AG09319 (cell line): ENCODE measurements around the gene HSF5.
"Not testable (repeated sequence)": the region's sequence is repeated elsewhere in the genome, so short reads cannot be mapped to it uniquely, and the experiment has no call there.

ENCODE experiments used
- DNase-seq: peaks from one replicate; pipeline ENCODE4 v3.0.0-alpha.2; 2010; ENCODE audit warnings: low read depth; ENCODE audit errors: extremely low read depth
- TF ChIP-seq, protein P1 (sequence below): IDR thresholded peaks from 2 replicates; pipeline ENCODE4 v1.5.1; 2011; ENCODE audit warnings: low read depth, mild to moderate bottlenecking, inconsistent platforms, low read length, moderate library complexity

HSF5 gene

DNA sequence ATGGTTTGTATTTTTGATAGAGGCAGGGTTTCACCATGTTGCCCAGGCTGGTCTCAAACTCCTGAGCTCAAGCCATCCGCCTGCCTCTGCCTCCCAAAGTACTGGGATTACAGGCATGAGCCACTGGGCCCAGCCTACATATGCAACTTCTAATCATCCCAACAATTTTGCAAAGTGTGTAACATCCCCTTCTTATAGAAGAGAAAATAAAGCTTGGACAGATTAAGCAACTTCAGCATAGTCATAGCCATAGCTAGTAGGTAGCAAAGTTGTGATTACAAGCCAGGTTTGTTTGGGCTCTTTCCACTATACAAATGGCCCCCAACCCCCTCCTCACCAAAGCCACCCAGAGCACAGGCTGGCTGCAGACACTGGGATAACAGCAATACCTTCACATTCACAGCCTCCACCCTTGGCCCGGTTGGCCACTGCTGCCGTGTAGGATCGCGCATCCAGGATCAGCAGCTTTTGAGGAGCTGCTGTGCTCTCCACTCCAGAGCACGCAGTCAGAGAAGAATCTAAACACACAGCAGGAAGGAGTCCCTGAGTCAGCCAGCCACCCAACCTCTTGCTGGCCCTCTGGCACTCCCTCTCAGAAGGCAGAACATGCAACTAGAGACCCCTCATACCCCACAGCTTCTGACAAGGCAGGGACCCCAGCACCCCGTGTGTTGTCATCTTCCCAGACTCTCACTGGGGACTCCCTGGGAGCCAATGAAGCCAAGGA is 18.3 kb upstream of the HSF5 start:
- TF ChIP-seq, protein P1, sequence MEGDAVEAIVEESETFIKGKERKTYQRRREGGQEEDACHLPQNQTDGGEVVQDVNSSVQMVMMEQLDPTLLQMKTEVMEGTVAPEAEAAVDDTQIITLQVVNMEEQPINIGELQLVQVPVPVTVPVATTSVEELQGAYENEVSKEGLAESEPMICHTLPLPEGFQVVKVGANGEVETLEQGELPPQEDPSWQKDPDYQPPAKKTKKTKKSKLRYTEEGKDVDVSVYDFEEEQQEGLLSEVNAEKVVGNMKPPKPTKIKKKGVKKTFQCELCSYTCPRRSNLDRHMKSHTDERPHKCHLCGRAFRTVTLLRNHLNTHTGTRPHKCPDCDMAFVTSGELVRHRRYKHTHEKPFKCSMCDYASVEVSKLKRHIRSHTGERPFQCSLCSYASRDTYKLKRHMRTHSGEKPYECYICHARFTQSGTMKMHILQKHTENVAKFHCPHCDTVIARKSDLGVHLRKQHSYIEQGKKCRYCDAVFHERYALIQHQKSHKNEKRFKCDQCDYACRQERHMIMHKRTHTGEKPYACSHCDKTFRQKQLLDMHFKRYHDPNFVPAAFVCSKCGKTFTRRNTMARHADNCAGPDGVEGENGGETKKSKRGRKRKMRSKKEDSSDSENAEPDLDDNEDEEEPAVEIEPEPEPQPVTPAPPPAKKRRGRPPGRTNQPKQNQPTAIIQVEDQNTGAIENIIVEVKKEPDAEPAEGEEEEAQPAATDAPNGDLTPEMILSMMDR = no peak
- DNase-seq = no peak

DNA sequence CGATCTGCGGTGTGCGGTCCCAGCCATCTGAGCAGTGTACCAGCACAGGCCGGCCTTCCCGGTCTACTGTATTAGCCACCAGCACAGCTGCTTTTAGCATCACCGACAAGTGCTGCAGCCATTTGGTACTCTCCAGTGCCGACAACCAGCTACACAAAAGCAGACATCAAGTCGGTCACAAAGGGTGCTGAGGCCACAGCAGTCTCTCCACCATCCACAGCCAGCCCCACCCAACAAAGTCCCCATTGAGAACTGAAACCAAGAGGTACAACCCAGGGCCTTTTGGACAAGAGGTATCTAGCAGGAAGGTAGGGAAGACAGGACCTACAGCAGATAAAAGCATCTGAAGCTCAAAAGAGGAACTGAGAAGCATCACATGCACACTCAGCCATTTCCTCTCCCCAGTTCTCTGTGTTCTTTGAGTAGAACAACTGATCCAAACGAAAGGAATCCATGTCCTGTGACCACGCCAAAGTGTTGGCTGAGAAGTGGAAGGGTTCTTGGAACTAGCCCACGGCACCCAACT is 16.7 kb upstream of the HSF5 start:
- TF ChIP-seq, protein P1 = no peak
- DNase-seq = no peak

DNA sequence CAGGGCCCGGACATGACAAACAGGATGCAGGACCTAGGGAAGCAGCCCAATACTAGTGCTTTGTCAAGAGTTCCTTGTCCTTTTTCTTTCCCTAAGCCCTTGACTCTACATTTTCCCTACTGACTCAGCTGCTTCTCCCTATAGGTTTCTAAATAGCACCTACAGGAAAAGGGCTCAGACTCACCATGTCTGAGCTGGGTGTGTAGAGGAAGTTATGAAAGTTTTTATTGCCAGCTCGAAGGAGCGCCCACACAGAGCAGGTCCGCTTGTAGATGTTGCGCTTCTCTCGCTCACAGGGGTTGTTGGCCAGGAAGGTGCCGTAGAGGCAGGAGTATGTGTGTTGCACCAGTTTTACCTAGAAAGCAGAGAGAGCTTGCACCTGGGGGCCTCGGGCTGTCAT is 15.7 kb upstream of the HSF5 start:
- DNase-seq = no peak
- TF ChIP-seq, protein P1 = no peak

DNA sequence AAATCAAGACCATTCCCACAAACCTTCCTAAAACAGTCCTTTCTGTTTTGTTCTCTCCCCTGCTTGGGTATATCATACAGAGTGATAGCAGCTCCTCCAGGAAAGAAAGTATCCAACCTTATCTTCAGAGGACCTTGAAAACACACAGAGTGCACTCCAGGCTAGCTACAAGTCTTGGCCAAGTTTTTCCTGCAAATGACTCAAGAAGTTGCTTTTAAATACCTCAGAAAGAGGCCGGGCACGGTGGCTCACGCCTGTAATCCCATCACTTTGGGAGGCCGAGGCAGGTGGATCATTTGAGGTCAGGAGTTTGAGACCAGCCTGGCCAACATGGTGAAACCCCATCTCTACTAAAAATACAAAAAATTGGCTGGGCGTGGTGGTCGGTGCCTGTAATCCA is 14.9 kb upstream of the HSF5 start:
- DNase-seq = not testable (repeated sequence)

DNA sequence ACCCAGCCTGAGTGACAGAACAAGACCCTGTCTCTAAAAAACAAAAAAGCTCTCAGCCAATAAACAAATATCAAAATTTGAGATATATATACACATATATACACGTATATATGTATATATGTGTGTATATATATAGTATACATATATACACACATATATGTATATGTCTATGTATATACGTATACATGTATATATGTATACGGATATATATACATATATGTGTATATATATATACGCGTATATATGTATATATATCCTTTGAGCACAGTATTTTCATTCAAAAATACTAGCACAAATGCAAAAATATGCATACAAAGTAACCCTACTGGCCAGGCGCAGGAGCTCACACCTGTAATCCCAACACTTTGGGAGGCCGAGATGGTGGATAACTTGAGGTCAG is 13.2 kb upstream of the HSF5 start:
- no peak for DNase-seq

DNA sequence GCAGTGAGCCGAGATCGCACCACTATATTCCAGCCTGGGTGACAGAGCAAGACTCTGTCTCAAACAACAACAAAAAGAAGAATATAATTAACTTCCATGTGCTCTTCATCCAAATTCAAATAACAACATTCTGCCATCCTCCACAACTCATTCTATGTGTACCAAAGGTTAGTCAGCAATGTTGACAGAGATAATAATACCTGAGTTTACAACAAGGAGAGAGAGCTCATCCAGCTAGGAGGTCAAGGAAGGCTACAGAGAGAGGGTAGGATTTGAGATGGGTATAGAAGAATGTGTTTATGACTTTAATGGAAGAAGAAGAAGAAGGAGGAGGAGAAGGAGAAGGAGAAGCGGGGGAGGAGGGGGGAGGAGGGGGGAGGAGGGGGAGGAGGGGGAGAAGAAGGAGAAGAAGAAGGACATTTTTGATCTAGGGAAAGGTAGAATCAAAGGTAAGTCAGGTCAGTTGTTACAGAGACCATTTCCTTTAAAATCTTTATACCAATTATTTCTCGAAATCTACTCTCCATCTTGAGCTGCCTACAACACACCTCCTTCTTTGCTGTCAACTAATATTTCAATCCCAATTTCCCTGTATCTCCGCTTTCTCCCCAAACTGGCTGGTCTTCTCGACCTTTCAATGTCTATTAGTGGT is 10.1 kb upstream of the HSF5 start:
- DNase-seq = no peak
- TF ChIP-seq, protein P1 = no peak

More for the DNA sequence above, 13.2 kb upstream of the HSF5 start:
- TF ChIP-seq, protein P1 = no peak

DNA sequence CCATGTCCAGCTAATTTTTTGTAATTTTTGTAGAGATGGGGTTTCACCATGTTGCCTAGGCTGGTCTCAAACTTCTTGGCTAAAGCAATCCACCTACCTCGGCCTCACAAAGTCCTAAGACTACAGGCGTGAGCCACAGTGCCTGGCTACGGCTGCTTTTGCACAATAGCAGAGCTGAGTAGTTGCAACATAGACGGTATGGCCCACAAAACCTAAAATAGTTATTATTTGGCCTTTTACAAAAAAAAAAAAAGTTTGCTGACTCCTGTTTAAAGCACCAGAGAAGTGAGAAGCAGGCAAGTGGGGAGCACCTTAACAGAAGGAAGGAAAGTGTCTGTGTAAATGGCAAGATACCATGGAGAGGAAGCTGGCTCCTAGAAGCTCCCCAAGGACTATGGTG is 5.3 kb upstream of the HSF5 start:
- DNase-seq = no peak
- TF ChIP-seq, protein P1 = no peak
